Measurements from ENCODE around the gene MFSD8.
"Not testable (repeated sequence)": the region's sequence is repeated elsewhere in the genome, so short reads cannot be mapped to it uniquely, and the experiment has no call there.

MFSD8 gene

GRCh38 chr4:127931836-127932235 is 33.1 kb downstream of the MFSD8 start:
- not testable (repeated sequence) for DNase-seq (ENCODE audit: low read depth)

GRCh38 chr4:127930175-127930574 is 34.8 kb downstream of the MFSD8 start:
- no peak for DNase-seq (ENCODE audit: low read depth)

GRCh38 chr4:127925720-127926119 is 39.3 kb downstream of the MFSD8 start:
- not testable (repeated sequence) for DNase-seq (ENCODE audit: low read depth)

- no peak for DNase-seq (ENCODE audit: low read depth)
Observed at GRCh38 chr4:127922226-127922625, 42.7 kb downstream of the MFSD8 start.

GRCh38 chr4:127920521-127920920 is 44.5 kb downstream of the MFSD8 start:
- DNase-seq (ENCODE audit: low read depth), result no peak

- DNase-seq (ENCODE audit: low read depth), result no peak
Observed at GRCh38 chr4:127917151-127917550, 47.8 kb downstream of the MFSD8 start.

GRCh38 chr4:127916512-127916911 is 48.5 kb downstream of the MFSD8 start:
- no peak for DNase-seq (ENCODE audit: low read depth)

GRCh38 chr4:127905029-127905428 is 59.9 kb downstream of the MFSD8 start:
- DNase-seq (ENCODE audit: low read depth), result no peak

- DNase-seq (ENCODE audit: low read depth), result not testable (repeated sequence)
Observed at GRCh38 chr4:127899682-127900081, 65.3 kb downstream of the MFSD8 start.

GRCh38 chr4:127896528-127896927 is 68.4 kb downstream of the MFSD8 start:
- DNase-seq (ENCODE audit: low read depth), result no peak

GRCh38 chr4:127896069-127896468 is 68.9 kb downstream of the MFSD8 start:
- DNase-seq (ENCODE audit: low read depth), result no peak

GRCh38 chr4:127889903-127890302 is 75.1 kb downstream of the MFSD8 start:
- no peak for DNase-seq (ENCODE audit: low read depth)

GRCh38 chr4:127888559-127888958 is 76.4 kb downstream of the MFSD8 start:
- no peak for DNase-seq (ENCODE audit: low read depth)

GRCh38 chr4:127881563-127881864 is 83.5 kb downstream of the MFSD8 start:
- DNase-seq (ENCODE audit: low read depth), result no peak

- DNase-seq (ENCODE audit: low read depth), result peak; percentile 89
Observed at GRCh38 chr4:127880763-127881562, 84.0 kb downstream of the MFSD8 start, which contains the start of gene PLK4. TSS of gene PLK4 (plus strand) at chr4:127880893. CDS start at chr4:127881135, 242 bp downstream.

- DNase-seq (ENCODE audit: low read depth), result no peak
Observed at GRCh38 chr4:127875791-127876190, 89.2 kb downstream of the MFSD8 start.

GRCh38 chr4:127870688-127871087 is 94.3 kb downstream of the MFSD8 start:
- no peak for DNase-seq (ENCODE audit: low read depth)

- no peak for DNase-seq (ENCODE audit: low read depth)
Observed at GRCh38 chr4:127870281-127870680, 94.7 kb downstream of the MFSD8 start.

GRCh38 chr4:127868196-127868595 is 96.8 kb downstream of the MFSD8 start:
- DNase-seq (ENCODE audit: low read depth), result no peak
